Heart right ventricle (tissue), 16 donors: Measurements from ENCODE around the gene SCGB1A1. TPM values are rescaled to one million over a fixed set of nuclear protein-coding genes. Genes with fewer than 3 reads are reported as not detected.
"Not testable (repeated sequence)": the region's sequence is repeated elsewhere in the genome, so short reads cannot be mapped to it uniquely, and the experiment has no call there.

Experiments used
- ATAC-seq, 8 donors: fragments of 200-7000 bp; cut with Tn5 transposase; one replicate each; pipeline ENCODE4 v1.9.1; 2020; ENCODE audit warnings: mild to moderate bottlenecking in 8 of 8, moderate library complexity in 8 of 8, moderate number of reproducible peaks in 1 of 8
- DNase-seq, 2 donors: peaks; one replicate each; pipeline ENCODE4 v3.0.0-alpha.2; 2020
- H3K27ac ChIP-seq, 10 donors: fragments of 200-600 bp; sonication (generic) in 2 of 10; one replicate each; pipeline versions ENCODE4 v1.5.0 to v1.8.0; 2020 to 2022; ENCODE audit warnings: mild to moderate bottlenecking in 3 of 10
- H3K27me3 ChIP-seq, 7 donors: fragments of 200-600 bp; one replicate each; pipeline ENCODE4 v1.8.0; 2021 to 2022; ENCODE audit warnings: mild to moderate bottlenecking in 2 of 7
- H3K36me3 ChIP-seq, 9 donors: fragments of 200-600 bp; sonication (generic) in 1 of 9; one replicate each; pipeline versions ENCODE4 v1.5.0 to v1.8.0; 2020 to 2022; ENCODE audit warnings: mild to moderate bottlenecking in 2 of 9
- H3K4me1 ChIP-seq, 9 donors: fragments of 200-600 bp; sonication (generic) in 1 of 9; one replicate each; pipeline versions ENCODE4 v1.5.0 to v1.8.0; 2020 to 2022; ENCODE audit warnings: mild to moderate bottlenecking in 4 of 9
- H3K4me3 ChIP-seq, 10 donors: fragments of 200-600 bp; sonication (generic) in 2 of 10; one replicate each; pipeline versions ENCODE4 v1.5.0 to v1.8.0; 2020 to 2022; ENCODE audit warnings: mild to moderate bottlenecking in 7 of 10, moderate library complexity in 2 of 10
- H3K9me3 ChIP-seq, 11 donors: fragments of 200-600 bp in 10 of 11; sonication (generic) in 2 of 11; one replicate each; pipeline versions ENCODE4 v1.5.0 to v1.8.0; 2013 to 2022; ENCODE audit warnings: mild to moderate bottlenecking in 2 of 11, control low read depth in 1 of 11, moderate library complexity in 1 of 11
- whole genome bisulfite sequencing, 2 donors: extraction: QIAGEN DNeasy Blood & Tissue Kit; methylation state at CpG; one replicate each; pipeline ENCODE4 v1.1.7; 2013; ENCODE audit warnings: inconsistent platforms in 1 of 2; 5-methylcytosine and 5-hydroxymethylcytosine counted together
- intact Hi-C, 10 donors: fragments of 100-400 bp; cut with DNase I; formaldehyde crosslinking; loops; one replicate each; pipeline versions ENCODE4 v1.11.1 to v1.14.2; 2022
- polyA plus RNA-seq, 2 donors: library from polyadenylated mRNA; stranded (reverse); fragments of 200-250 nt; gene quantifications; one replicate each; pipeline ENCODE4 v1.2.3, GENCODE V29; 2013
- total RNA-seq, 10 donors: library from RNA; stranded (reverse); fragmentation: NEBNext Ultra II Directional in 3 of 10; extraction: Animal tissue kit (Norgen Biotek cat#: 25700) in 3 of 10; gene quantifications; one replicate each; pipeline versions ENCODE4 v1.2.1 to v1.2.4, GENCODE V29; 2021 to 2023
- TF ChIP-seq, protein P1 (sequence below), 9 donors: fragments of 200-600 bp; sonication (generic) in 2 of 9; IDR thresholded peaks; one replicate each; pipeline versions ENCODE4 v1.5.0 to v1.8.0; 2021 to 2022; ENCODE audit warnings: antibody characterized with exemption in 9 of 9, mild to moderate bottlenecking in 5 of 9, moderate library complexity in 1 of 9
- donor health status: Arrhythmogenic right ventricular cardiomyopathy.
- donor health status: ischemic (EF 13 %, LVEDD 7.1; RV severe dilation, severe dysfunction).
- donor health status: healthy with polysubstance abuse.
- donor health status: DM: no; HTN: yes; CAD: no.
- donor health status: DM: no; HTN: no; CAD: no.
- donor health status: ischemic (EF 25% LVEDD 6.9; RV normal size, moderate dysfunction).
- donor health status: ischemic (EF 25% LVEDD 5.7; RV mildly dilated, moderate dysfunction).
- donor health status: healthy.
- donor health status: DM: yes; HTN: yes; CAD: no.
- donor health status: Ischemic cardiomyopathy.
- donor health status: ischemic (EF 35%, LVEDD 5.7; RV mildly dilated, moderate dysfunction).
- donor health status: nonischemic (EF 11% LVEDD 7.7; RV severe dilation, severe dysfunction).
- donor health status: DM: yes; HTN: yes; CAD: no.
- donor health status: PGD.
- donor health status: ischemic (EF 29% LVEDD 5.4; RV normal size, mild dysfunction).
- donor health status: nonischemic (EF 23%, LVEDD 6.1; RV moderate dilation, normal function).

The SCGB1A1 gene
- total and polyA plus RNA-seq, 12 donors = 0.20 TPM; not detected in 11

DNA sequence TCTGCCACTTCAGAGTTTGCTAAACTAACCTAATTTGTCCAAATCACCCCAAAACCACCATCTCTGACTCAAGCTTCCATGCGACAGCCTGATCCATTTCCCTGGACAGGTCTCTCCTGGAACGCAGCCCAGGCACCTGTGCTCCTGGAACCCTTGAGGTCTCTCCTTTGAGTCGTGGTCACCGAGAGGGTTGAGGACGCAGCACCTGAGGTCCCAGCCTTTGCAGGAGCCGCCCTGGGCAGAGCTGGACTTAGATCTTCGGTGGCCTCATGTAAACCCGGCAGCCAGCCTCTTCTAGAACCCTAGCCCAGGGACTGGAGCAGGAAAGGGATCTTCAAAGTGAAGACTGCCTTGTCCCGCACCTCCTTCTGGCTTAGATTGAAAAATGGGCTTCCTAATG, 44.0 kb upstream of the SCGB1A1 start:
- Histone ChIP-seq H3K27ac (no peak overlapping the region), H3K27me3 (no peaks in the 10 kb centered on the region), H3K4me1 (peaks cover 0 to 15% (median 0%) of the 10 kb centered on the region in 9 donors), H3K9me3 (no peaks in the 10 kb centered on the region), H3K4me3 (no peak overlapping the region), H3K36me3 (no peaks in the 10 kb centered on the region)
- intact Hi-C loops = loop anchor here in 6 of 10 donors (5.0 to 10.0 kb wide), 3 partner anchors 38 to 202 kb away; partner anchors contain the start of gene ASRGL1 (in 4 of the 6)
- DNase-seq = no peak
- WGBS, 2 donors = 90 to 93% methylated on average over 9 of the region's 9 CpGs
- no peak for ATAC-seq
- TF ChIP-seq, protein P1, sequence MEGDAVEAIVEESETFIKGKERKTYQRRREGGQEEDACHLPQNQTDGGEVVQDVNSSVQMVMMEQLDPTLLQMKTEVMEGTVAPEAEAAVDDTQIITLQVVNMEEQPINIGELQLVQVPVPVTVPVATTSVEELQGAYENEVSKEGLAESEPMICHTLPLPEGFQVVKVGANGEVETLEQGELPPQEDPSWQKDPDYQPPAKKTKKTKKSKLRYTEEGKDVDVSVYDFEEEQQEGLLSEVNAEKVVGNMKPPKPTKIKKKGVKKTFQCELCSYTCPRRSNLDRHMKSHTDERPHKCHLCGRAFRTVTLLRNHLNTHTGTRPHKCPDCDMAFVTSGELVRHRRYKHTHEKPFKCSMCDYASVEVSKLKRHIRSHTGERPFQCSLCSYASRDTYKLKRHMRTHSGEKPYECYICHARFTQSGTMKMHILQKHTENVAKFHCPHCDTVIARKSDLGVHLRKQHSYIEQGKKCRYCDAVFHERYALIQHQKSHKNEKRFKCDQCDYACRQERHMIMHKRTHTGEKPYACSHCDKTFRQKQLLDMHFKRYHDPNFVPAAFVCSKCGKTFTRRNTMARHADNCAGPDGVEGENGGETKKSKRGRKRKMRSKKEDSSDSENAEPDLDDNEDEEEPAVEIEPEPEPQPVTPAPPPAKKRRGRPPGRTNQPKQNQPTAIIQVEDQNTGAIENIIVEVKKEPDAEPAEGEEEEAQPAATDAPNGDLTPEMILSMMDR (IDR thresholded peaks at IDR 0.05) = no peak

DNA sequence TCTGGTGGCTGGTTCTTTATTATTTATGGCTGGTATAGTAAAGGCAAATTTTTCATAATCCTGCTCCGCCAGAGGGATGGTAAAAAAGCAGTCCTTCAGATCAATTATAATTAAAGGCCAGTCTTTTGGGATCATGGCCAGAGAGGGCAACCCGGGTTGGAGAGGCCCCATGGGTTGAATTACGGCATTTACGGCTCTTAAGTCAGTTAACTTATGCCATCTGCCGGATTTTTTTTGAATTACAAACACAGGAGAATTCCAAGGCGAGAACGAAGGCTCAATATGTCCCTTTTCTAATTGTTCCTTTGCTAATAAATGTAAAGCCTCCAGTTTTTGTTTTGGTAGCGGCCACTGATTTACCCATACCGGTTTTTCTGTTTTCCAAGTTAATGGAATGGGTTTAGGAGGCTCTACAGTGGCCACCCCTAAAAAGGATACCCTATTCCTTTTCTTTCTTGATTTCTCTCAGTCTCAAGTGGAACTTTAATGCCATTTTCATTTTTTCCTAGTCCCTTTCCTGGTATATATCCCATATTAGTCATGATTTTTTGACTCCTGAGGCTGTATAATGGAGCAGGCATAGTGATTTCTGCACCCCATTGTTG, 40.3 kb upstream of the SCGB1A1 start:
- DNase-seq, H3K27ac ChIP-seq, H3K27me3 ChIP-seq, H3K4me3 ChIP-seq, H3K9me3 ChIP-seq, ATAC-seq, H3K36me3 ChIP-seq: not testable (repeated sequence)
- intact Hi-C loops = loop anchor here in 6 of 10 donors (2.0 to 10.0 kb wide), 4 partner anchors 40 to 206 kb away; partner anchors contain the start of gene ASRGL1 (in 4 of the 6)
- peaks cover 0 to 14% (median 7%) of the 10 kb centered on the region in 9 donors for H3K4me1 ChIP-seq
- 7 to 9% methylated on average over 9 of the region's 9 CpGs for WGBS, 2 donors
- TF ChIP-seq, protein P1 (IDR thresholded peaks at IDR 0.05) = peak; percentile 20 to 67 (median 56)

DNA sequence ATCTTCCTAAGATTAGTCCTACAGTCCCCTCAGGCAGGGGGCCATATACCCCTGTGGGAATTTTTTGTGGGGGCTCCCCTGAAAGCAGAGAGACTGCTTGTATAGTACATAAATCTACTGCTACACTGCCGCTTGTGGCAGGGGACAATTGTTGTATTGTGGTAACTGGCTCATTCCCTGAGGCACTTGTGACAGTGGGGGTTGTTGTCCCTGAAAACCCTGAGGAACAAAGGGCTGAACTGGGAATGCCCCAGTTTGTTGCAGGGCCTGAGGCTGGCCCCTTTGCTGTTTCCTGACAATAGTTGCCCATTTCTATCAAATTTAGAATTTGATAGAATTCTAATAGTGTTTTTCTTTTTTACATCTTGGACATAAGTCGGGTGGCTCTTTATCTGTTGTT, 39.2 kb upstream of the SCGB1A1 start:
- H3K4me1 ChIP-seq = peaks cover 0 to 14% (median 7%) of the 10 kb centered on the region in 9 donors
- not testable (repeated sequence) for DNase-seq, H3K36me3 ChIP-seq, H3K27me3 ChIP-seq, ATAC-seq, H3K27ac ChIP-seq, H3K4me3 ChIP-seq, H3K9me3 ChIP-seq
- intact Hi-C loops = loop anchor here in 6 of 10 donors (2.0 to 10.0 kb wide), 4 partner anchors 41 to 207 kb away; partner anchors contain the start of gene ASRGL1 (in 4 of the 6)
- 39 to 41% methylated on average over 2 of the region's 2 CpGs for WGBS, 2 donors

DNA sequence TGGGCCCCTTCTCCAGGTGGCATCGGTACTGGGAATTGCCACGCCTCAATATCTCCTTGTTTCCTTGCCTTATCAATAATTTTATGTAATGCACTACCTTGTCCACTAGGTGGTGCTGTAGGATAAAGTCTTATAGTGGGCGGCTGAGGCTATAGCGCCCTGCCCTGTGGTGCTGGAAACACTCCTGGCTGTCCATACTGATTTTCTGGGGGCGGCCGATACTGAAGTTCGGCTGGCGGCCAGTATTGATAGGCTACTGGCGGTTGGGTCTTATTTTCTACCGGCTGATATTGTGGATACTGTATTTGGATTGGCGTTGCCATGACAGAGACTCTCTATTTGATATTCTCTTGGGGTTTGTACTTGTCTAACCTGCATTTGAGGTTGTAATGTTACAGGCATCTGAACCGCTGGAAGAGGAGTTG, 38.0 kb upstream of the SCGB1A1 start:
- peak in 1 of 2 donors; percentile 39 for DNase-seq
- WGBS, 2 donors = 4% methylated on average over 12 of the region's 12 CpGs
- not testable (repeated sequence) for H3K27ac ChIP-seq, H3K27me3 ChIP-seq, H3K36me3 ChIP-seq, H3K9me3 ChIP-seq
- TF ChIP-seq, protein P1 (IDR thresholded peaks at IDR 0.05) = peak; percentile 75 to 93 (median 87)
- Histone ChIP-seq H3K4me1 (peaks cover 0 to 14% (median 7%) of the 10 kb centered on the region in 9 donors), H3K4me3 (peak overlapping the region in 3 of 10 donors; percentile 8 to 18 (median 15))
- ATAC-seq = peak; percentile 64 to 86 (median 76)
- intact Hi-C loops = loop anchor here in 5 of 10 donors (5.0 to 10.0 kb wide), 4 partner anchors 209 to 484 kb away; no protein-coding TSS in a partner anchor

DNA sequence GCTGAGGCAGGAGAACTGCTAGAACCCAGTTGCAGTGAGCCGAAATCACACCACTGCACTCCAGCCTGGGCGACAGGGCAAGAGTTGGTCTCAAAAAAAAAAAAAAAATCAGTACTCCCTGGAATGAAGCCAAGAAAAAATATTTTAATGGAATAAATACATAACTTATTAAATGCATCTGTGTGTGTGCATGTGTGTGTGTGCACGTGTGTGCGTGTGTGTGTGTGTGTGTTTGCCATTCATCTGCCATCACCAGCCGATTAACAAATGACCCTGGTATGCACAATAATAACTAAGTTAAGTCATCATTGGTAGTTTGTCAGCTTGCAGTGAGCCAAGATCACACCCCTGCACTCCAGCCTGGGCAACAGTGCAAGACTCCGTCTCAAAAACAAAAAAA, 35.0 kb upstream of the SCGB1A1 start:
- intact Hi-C loops = loop anchor here in 5 of 10 donors (5.0 to 10.0 kb wide), 4 partner anchors 212 to 481 kb away; no protein-coding TSS in a partner anchor
- TF ChIP-seq, protein P1 (IDR thresholded peaks at IDR 0.05) = no peak
- Histone ChIP-seq H3K36me3 (no peaks in the 10 kb centered on the region), H3K9me3 (no peaks in the 10 kb centered on the region), H3K4me3 (no peak overlapping the region), H3K27ac (no peak overlapping the region), H3K4me1 (peaks cover 0 to 9% (median 6%) of the 10 kb centered on the region in 9 donors), H3K27me3 (no peaks in the 10 kb centered on the region)
- DNase-seq (no peak), ATAC-seq (no peak)
- WGBS, 2 donors = 83 to 85% methylated on average over 6 of the region's 6 CpGs

DNA sequence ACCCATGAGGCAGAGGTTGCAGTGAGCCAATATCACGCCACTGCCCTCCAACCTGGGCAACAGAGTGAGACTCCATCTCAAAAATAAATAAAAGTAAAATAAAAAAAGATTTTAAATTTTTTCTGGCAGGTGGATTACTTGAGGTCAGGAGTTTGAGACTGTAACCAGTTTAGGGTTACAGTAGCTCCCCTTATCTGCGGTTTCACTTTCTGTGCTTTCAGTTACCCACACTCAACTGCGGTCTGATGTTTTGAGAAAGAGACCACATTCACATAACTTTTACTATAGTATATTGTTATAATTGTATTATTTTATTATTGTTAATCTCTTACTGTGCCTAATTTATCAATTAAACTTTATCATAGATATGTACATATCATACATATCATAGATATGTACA, 32.8 kb upstream of the SCGB1A1 start:
- not testable (repeated sequence) for DNase-seq, ATAC-seq, H3K36me3 ChIP-seq, H3K27me3 ChIP-seq, H3K4me1 ChIP-seq, H3K27ac ChIP-seq, H3K4me3 ChIP-seq, H3K9me3 ChIP-seq
- intact Hi-C loops = loop anchor here in 2 of 10 donors (10.0 kb wide), 2 partner anchors 309 to 479 kb away; no protein-coding TSS in a partner anchor
- 95% methylated on average over 3 of the region's 3 CpGs for WGBS, 2 donors
